HG03135 (cell line): ENCODE measurements around the gene MYL11.
"Not testable (repeated sequence)": the region's sequence is repeated elsewhere in the genome, so short reads cannot be mapped to it uniquely, and the experiment has no call there.

ENCODE experiments used
- ATAC-seq: cut with Tn5 transposase; IDR thresholded peaks from one replicate; pipeline ENCODE4 v1.9.1; 2021; ENCODE audit warnings: mild to moderate bottlenecking, moderate library complexity; ENCODE audit not compliant: unreplicated experiment

Gene MYL11

GRCh38 chr16:30374538-30374937, at the start of gene MYL11:
Gene MYL11 (plus strand): TSS chr16:30374802. CDS start chr16:30374858, 56 bp downstream.
- no peak for ATAC-seq

- peak; percentile 87 for ATAC-seq
These were observed 40.1 kb upstream of the MYL11 start for GRCh38 chr16:30334473-30334989.

- ATAC-seq: peak; percentile 76
These were observed 39.5 kb upstream of the MYL11 start for GRCh38 chr16:30335028-30335597.

- peak; percentile 3 for ATAC-seq
These were observed 38.8 kb upstream of the MYL11 start for GRCh38 chr16:30335598-30336474.

GRCh38 chr16:30337964-30338357, 36.6 kb upstream of the MYL11 start:
- not testable (repeated sequence) for ATAC-seq

GRCh38 chr16:30338715-30339114, 35.9 kb upstream of the MYL11 start:
- ATAC-seq: not testable (repeated sequence)

GRCh38 chr16:30340621-30341020, 34.0 kb upstream of the MYL11 start:
- ATAC-seq: no peak

GRCh38 chr16:30341971-30342370, 32.6 kb upstream of the MYL11 start:
- ATAC-seq: not testable (repeated sequence)

- no peak for ATAC-seq
These were observed 31.7 kb upstream of the MYL11 start for GRCh38 chr16:30342751-30343490.

GRCh38 chr16:30343491-30343820, 31.1 kb upstream of the MYL11 start:
- not testable (repeated sequence) for ATAC-seq

GRCh38 chr16:30346286-30346685, 28.3 kb upstream of the MYL11 start:
- no peak for ATAC-seq

- no peak for ATAC-seq
These were observed 26.5 kb upstream of the MYL11 start for GRCh38 chr16:30348113-30348512.

- ATAC-seq: no peak
These were observed 25.7 kb upstream of the MYL11 start for GRCh38 chr16:30348929-30349328.

- ATAC-seq: peak; percentile 40
These were observed 24.9 kb upstream of the MYL11 start for GRCh38 chr16:30349675-30350074.

GRCh38 chr16:30350134-30350871, 24.3 kb upstream of the MYL11 start:
- peak; percentile 47 for ATAC-seq

GRCh38 chr16:30351001-30351441, 23.6 kb upstream of the MYL11 start:
- no peak for ATAC-seq

- no peak for ATAC-seq
These were observed 22.8 kb upstream of the MYL11 start for GRCh38 chr16:30351586-30352419.

- no peak for ATAC-seq
These were observed 21.9 kb upstream of the MYL11 start for GRCh38 chr16:30352488-30353401.
